OCI-LY7 (cell line): ENCODE data around the gene LMTK3.

Experiments used
- CTCF ChIP-seq: fragments of 200-600 bp; sonication (generic); conservative IDR thresholded peaks from 2 replicates; pipeline ENCODE4 v1.5.1; 2014; ENCODE audit warnings: mild to moderate bottlenecking, antibody characterized with exemption, low read length, moderate library complexity, mixed read lengths
- EZH2phosphoT487 ChIP-seq: fragments of 200-600 bp; sonication (generic); IDR thresholded peaks from 2 replicates; pipeline ENCODE4 v1.6.1; 2018; ENCODE audit warnings: low read depth, borderline replicate concordance, mild to moderate bottlenecking, mixed run types, antibody characterized with exemption, low read length, moderate library complexity, mixed read lengths

- TF ChIP-seq CTCF = no peak
- TF ChIP-seq EZH2phosphoT487 = no peak
Measured at GRCh38 chr19:48465215-48465614, 46.4 kb downstream of the LMTK3 start.
